RWPE1 (cell line): ENCODE results near the gene FDCSP.
"Not testable (repeated sequence)": the region's sequence is repeated elsewhere in the genome, so short reads cannot be mapped to it uniquely, and the experiment has no call there.

ENCODE experiments used
- CTCF ChIA-PET: fragments of 350-600 bp; sonication (Branson Sonifier 250); formaldehyde crosslinking; extraction: SDS; loops from one replicate; lab custom pipeline; 2021; lab: Yijun Ruan, JAX
- POLR2A ChIA-PET: fragments of 400-600 bp; formaldehyde crosslinking; extraction: SDS; loops from one replicate; lab custom pipeline; 2020; ENCODE audit warnings: antibody characterized with exemption; ENCODE audit not compliant: low non-redundant PET; lab: Yijun Ruan, JAX
- DNase-seq: peaks from one replicate; pipeline ENCODE4 v3.0.0; 2012; ENCODE audit warnings: low spot score
- H3K27ac ChIP-seq: fragments of 450-650 bp; 2 replicates; pipeline ENCODE4 v1.5.1; 2017
- TF ChIP-seq, protein P1 (sequence below): fragments of 450-650 bp; conservative IDR thresholded peaks from 2 replicates; pipeline ENCODE4 v1.5.1; 2017; ENCODE audit warnings: low read depth, mild to moderate bottlenecking

FDCSP gene

GRCh38 chr4:70195425-70195824, 30.5 kb upstream of the FDCSP start, which contains the start of gene ODAM:
TSS of gene ODAM (plus strand) at chr4:70195725. CDS start at chr4:70196544, 819 bp downstream.
- DNase-seq: no peak
- no peak within 1 kb of the TSS for H3K27ac ChIP-seq
- ChIA-PET POLR2A (no interaction called here), CTCF (no interaction called here)
- TF ChIP-seq, protein P1, sequence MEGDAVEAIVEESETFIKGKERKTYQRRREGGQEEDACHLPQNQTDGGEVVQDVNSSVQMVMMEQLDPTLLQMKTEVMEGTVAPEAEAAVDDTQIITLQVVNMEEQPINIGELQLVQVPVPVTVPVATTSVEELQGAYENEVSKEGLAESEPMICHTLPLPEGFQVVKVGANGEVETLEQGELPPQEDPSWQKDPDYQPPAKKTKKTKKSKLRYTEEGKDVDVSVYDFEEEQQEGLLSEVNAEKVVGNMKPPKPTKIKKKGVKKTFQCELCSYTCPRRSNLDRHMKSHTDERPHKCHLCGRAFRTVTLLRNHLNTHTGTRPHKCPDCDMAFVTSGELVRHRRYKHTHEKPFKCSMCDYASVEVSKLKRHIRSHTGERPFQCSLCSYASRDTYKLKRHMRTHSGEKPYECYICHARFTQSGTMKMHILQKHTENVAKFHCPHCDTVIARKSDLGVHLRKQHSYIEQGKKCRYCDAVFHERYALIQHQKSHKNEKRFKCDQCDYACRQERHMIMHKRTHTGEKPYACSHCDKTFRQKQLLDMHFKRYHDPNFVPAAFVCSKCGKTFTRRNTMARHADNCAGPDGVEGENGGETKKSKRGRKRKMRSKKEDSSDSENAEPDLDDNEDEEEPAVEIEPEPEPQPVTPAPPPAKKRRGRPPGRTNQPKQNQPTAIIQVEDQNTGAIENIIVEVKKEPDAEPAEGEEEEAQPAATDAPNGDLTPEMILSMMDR: no peak

DNA sequence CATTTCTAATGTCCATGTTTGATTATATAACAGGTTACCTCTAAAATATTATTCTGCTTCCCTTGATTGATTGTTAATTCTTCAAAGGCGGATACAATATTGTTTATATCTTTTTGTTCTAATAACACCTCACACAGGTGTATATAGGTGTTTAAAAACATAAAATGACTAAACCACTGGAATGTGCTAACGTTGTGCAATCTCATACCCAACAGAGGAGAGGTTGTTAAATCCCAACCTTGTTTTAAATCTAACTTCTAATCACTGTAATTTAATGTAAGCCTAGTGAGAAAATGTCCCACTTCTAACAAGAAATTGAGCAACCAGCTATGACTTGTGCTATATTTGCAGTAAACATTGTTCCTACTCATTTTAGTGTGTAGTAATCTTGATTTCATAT, 29.1 kb upstream of the FDCSP start:
- DNase-seq: no peak
- ChIA-PET POLR2A (no interaction called here), CTCF (interaction anchor here (1.0 to 1.2 kb wide), 2 partner anchors 13 to 38 kb away, joined by 3 to 9 read pairs; no protein-coding TSS in a partner anchor)
- no peak overlapping the region for H3K27ac ChIP-seq
- TF ChIP-seq, protein P1: no peak

GRCh38 chr4:70197842-70198241, 28.1 kb upstream of the FDCSP start:
- POLR2A ChIA-PET: no interaction called here
- TF ChIP-seq, protein P1: no peak
- CTCF ChIA-PET: no interaction called here
- H3K27ac ChIP-seq: no peak overlapping the region
- no peak for DNase-seq

- POLR2A ChIA-PET: no interaction called here
- no peak for DNase-seq
- H3K27ac ChIP-seq: no peak overlapping the region
- TF ChIP-seq, protein P1: no peak
- CTCF ChIA-PET: interaction anchor here (0.6 kb wide), 1 partner anchor 9 kb away, joined by 3 read pairs; no protein-coding TSS in a partner anchor
These were observed 22.3 kb upstream of the FDCSP start for GRCh38 chr4:70203601-70204000.

GRCh38 chr4:70212752-70213151, 13.2 kb upstream of the FDCSP start:
- H3K27ac ChIP-seq, POLR2A ChIA-PET, DNase-seq: not testable (repeated sequence)
- CTCF ChIA-PET: interaction anchor here (0.6 kb wide), 1 partner anchor 9 kb away, joined by 3 read pairs; no protein-coding TSS in a partner anchor

- DNase-seq, H3K27ac ChIP-seq, CTCF ChIA-PET, POLR2A ChIA-PET: not testable (repeated sequence)
These were observed 9.8 kb upstream of the FDCSP start for GRCh38 chr4:70216109-70216508.

DNA sequence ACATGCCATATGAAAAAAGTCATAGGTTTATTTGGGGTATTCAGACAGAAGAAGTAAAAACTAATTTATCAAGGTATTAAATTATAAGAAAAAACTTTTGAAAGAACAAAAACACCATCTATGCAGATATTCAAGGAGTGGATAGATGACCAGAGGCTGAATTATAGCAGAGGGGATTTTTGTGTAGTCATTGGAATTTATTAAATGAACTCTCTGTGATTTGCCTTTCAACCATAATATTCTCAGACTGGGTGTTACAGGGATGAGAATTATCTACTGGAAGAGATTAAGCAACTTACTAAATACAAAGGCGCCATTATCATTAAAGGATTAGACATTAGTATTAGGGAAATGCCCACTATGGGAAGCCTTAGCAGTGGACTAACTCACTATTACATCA, 9.4 kb upstream of the FDCSP start:
- CTCF ChIA-PET, POLR2A ChIA-PET, H3K27ac ChIP-seq, DNase-seq: not testable (repeated sequence)

DNA sequence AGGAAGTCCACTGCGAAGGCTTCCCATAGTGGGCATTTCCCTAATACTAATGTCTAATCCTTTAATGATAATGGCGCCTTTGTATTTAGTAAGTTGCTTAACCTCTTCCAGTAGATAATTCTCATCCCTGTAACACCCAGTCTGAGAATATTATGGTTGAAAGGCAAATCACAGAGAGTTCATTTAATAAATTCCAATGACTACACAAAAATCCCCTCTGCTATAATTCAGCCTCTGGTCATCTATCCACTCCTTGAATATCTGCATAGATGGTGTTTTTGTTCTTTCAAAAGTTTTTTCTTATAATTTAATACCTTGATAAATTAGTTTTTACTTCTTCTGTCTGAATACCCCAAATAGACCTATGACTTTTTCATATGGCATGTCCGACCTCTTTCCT, 4.5 kb upstream of the FDCSP start:
- H3K27ac ChIP-seq, CTCF ChIA-PET, POLR2A ChIA-PET, DNase-seq: not testable (repeated sequence)

GRCh38 chr4:70221818-70222217, 4.1 kb upstream of the FDCSP start:
- CTCF ChIA-PET, POLR2A ChIA-PET, H3K27ac ChIP-seq, DNase-seq: not testable (repeated sequence)
